ENCODE measurements around the gene PLB1. TPM values are rescaled to one million over a fixed set of nuclear protein-coding genes. Genes with fewer than 3 reads are reported as not detected.

Gene PLB1
- total RNA-seq, 2 experiments from 2014 or later = 0.25 to 0.50 TPM

- Mint-ChIP-seq H3K9me3 (no peaks in the 10 kb centered on the region), H3K27me3 (no peaks in the 10 kb centered on the region), H3K36me3 (ENCODE audit: low read depth) (no peaks in the 10 kb centered on the region), H3K4me1 (ENCODE audit: low read depth) (peaks cover 19% of the 10 kb centered on the region), H3K4me3 (no peak overlapping the region), H3K27ac (no peak overlapping the region)
- CTCF ChIA-PET = interaction anchor here (2.2 kb wide), 1 partner anchor 46 kb away, joined by 8 read pairs; no protein-coding TSS in a partner anchor
- no peak for DNase-seq
- POLR2A ChIA-PET = interaction anchor here (1.6 kb wide), 1 partner anchor 12 kb away, joined by 3 read pairs; no protein-coding TSS in a partner anchor
- TF ChIP-seq CTCF (IDR thresholded peaks at IDR 0.05) = no peak
- intact Hi-C loops (cut with micrococcal nuclease) = no loop called here
- ATAC-seq = no peak
Measured at GRCh38 chr2:28640260-28640907, 144.5 kb downstream of the PLB1 start.

DNA sequence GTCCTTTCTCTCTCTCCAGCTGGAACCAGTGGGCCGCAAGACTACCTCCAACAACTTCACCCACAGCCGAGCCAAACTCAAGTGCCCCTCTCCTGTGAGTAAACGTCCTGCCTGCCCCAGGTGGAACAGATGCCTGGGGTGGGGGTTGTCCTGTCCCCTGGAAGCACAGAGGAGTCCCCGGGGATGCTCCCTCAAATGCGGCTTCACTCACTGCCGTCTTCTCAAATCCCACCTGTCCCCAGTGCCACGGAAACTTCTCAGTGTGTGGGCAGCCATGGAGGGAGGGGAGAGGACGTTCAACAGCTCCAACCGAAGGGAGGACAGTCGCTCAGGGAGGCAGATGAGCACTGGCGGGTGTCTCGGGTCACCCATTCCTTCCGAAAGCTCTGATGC is 145.0 kb downstream of the PLB1 start:
- peaks cover 19% of the 10 kb centered on the region for H3K4me1 Mint-ChIP-seq (ENCODE audit: low read depth)
- no peaks in the 10 kb centered on the region for H3K9me3 Mint-ChIP-seq
- H3K27me3 Mint-ChIP-seq = no peaks in the 10 kb centered on the region
- intact Hi-C loops (cut with micrococcal nuclease) = no loop called here
- DNase-seq (no peak), ATAC-seq (no peak)
- ChIA-PET POLR2A (interaction anchor here (0.9 to 1.6 kb wide), 2 partner anchors 11 to 44 kb away, joined by 3 read pairs; no protein-coding TSS in a partner anchor), CTCF (interaction anchor here (2.2 kb wide), 1 partner anchor 46 kb away, joined by 8 read pairs; no protein-coding TSS in a partner anchor)
- H3K36me3 Mint-ChIP-seq (ENCODE audit: low read depth) = no peaks in the 10 kb centered on the region
- no peak overlapping the region for H3K4me3 Mint-ChIP-seq
- no peak overlapping the region for H3K27ac Mint-ChIP-seq
- TF ChIP-seq CTCF (IDR thresholded peaks at IDR 0.05) = no peak

- ATAC-seq (no peak), DNase-seq (no peak)
- H3K36me3 Mint-ChIP-seq (ENCODE audit: low read depth) = no peaks in the 10 kb centered on the region
- H3K9me3 Mint-ChIP-seq = no peaks in the 10 kb centered on the region
- no peak for TF ChIP-seq CTCF (IDR thresholded peaks at IDR 0.05)
- ChIA-PET POLR2A (interaction anchor here (1.1 kb wide), 1 partner anchor 18 kb away, joined by 5 read pairs; no protein-coding TSS in a partner anchor), CTCF (no interaction called here)
- peaks cover 20% of the 10 kb centered on the region for H3K4me1 Mint-ChIP-seq (ENCODE audit: low read depth)
- H3K4me3 Mint-ChIP-seq = no peak overlapping the region
- H3K27ac Mint-ChIP-seq = no peak overlapping the region
- intact Hi-C loops (cut with micrococcal nuclease) = no loop called here
- H3K27me3 Mint-ChIP-seq = no peaks in the 10 kb centered on the region
Measured at GRCh38 chr2:28642796-28643195, 146.9 kb downstream of the PLB1 start.

GRCh38 chr2:28643327-28643726 is 147.5 kb downstream of the PLB1 start:
- POLR2A ChIA-PET = interaction anchor here (1.1 kb wide), 1 partner anchor 18 kb away, joined by 5 read pairs; no protein-coding TSS in a partner anchor
- CTCF ChIA-PET = no interaction called here
- Mint-ChIP-seq H3K36me3 (ENCODE audit: low read depth) (no peaks in the 10 kb centered on the region), H3K4me1 (ENCODE audit: low read depth) (peaks cover 20% of the 10 kb centered on the region), H3K9me3 (no peaks in the 10 kb centered on the region), H3K27me3 (no peaks in the 10 kb centered on the region), H3K27ac (no peak overlapping the region), H3K4me3 (no peak overlapping the region)
- no peak for TF ChIP-seq CTCF (IDR thresholded peaks at IDR 0.05)
- DNase-seq (no peak), ATAC-seq (no peak)
- intact Hi-C loops (cut with micrococcal nuclease) = no loop called here

GRCh38 chr2:28643911-28644334 is 148.1 kb downstream of the PLB1 start:
- H3K9me3 Mint-ChIP-seq = no peaks in the 10 kb centered on the region
- TF ChIP-seq CTCF (IDR thresholded peaks at IDR 0.05) = no peak
- DNase-seq = no peak
- H3K4me3 Mint-ChIP-seq = no peak overlapping the region
- CTCF ChIA-PET = interaction anchor here (1.0 kb wide), 1 partner anchor 49 kb away, joined by 3 read pairs; no protein-coding TSS in a partner anchor
- no peaks in the 10 kb centered on the region for H3K27me3 Mint-ChIP-seq
- H3K36me3 Mint-ChIP-seq (ENCODE audit: low read depth) = no peaks in the 10 kb centered on the region
- POLR2A ChIA-PET = interaction anchor here (0.6 to 1.1 kb wide), 2 partner anchors 19 to 292 kb away, joined by 3 to 5 read pairs; no protein-coding TSS in a partner anchor
- H3K4me1 Mint-ChIP-seq (ENCODE audit: low read depth) = peaks cover 23% of the 10 kb centered on the region
- intact Hi-C loops (cut with micrococcal nuclease) = no loop called here
- no peak overlapping the region for H3K27ac Mint-ChIP-seq
- no peak for ATAC-seq
